ENCODE results near the gene PALLD.

Gene PALLD

GRCh38 chr4:168689791-168690190 is 192.9 kb downstream of the PALLD start:
- Histone ChIP-seq H3K27ac (replicated peaks; ENCODE audit: low read length) (no peak overlapping the region), H2BK5ac (ENCODE audit: low read length) (no peak overlapping the region), H3K36me3 (replicated peaks in 1 of 2; ENCODE audit: control insufficient read depth in 2 of 2, insufficient read depth in 2 of 2, low read length in 2 of 2) (peaks cover 1 to 67% of the 10 kb centered on the region in 2 donors), H3K4me3 (ENCODE audit: low read length in 2 of 2) (no peak overlapping the region), H3K4me1 (ENCODE audit: control insufficient read depth in 2 of 2, insufficient read depth in 1 of 2, low read depth in 1 of 2, low read length in 2 of 2) (no peaks in the 10 kb centered on the region), H2AK5ac (ENCODE audit: low read depth, low read length) (no peak overlapping the region), H2AFZ (ENCODE audit: low read length) (no peak overlapping the region), H3K79me1 (ENCODE audit: low read depth, low read length) (no peaks in the 10 kb centered on the region), H3K4me2 (ENCODE audit: insufficient read depth, low read length, poor library complexity, severe bottlenecking) (no peak overlapping the region), H2BK12ac (ENCODE audit: low read length) (no peak overlapping the region), H3K14ac (ENCODE audit: low read length) (no peak overlapping the region), H3K18ac (ENCODE audit: low read length) (no peak overlapping the region), H3K9me3 (replicated peaks in 1 of 2; ENCODE audit: control insufficient read depth in 2 of 2, insufficient read depth in 1 of 2, low read depth in 1 of 2, low read length in 2 of 2) (no peaks in the 10 kb centered on the region), H3K23ac (ENCODE audit: low read depth, low read length, poor library complexity) (no peak overlapping the region), H2BK120ac (ENCODE audit: low read depth, low read length) (no peak overlapping the region), H4K8ac (ENCODE audit: low read depth, low read length) (no peak overlapping the region), H4K91ac (ENCODE audit: low read depth, low read length, poor library complexity) (no peak overlapping the region), H3K27me3 (ENCODE audit: control insufficient read depth in 3 of 3, insufficient read depth in 3 of 3, low read depth in 1 of 3, low read length in 3 of 3) (no peaks in the 10 kb centered on the region), H3K4ac (ENCODE audit: low read length) (no peak overlapping the region), H2BK15ac (ENCODE audit: low read length) (no peak overlapping the region), H3K9ac (ENCODE audit: low read depth, low read length, poor library complexity) (no peak overlapping the region)
- no peak for DNase-seq (ENCODE audit: low spot score)
- no CpG with 5 or more reads among the region's 1 CpG for WGBS, 2 donors (ENCODE audit: extremely low coverage in 2 of 2, insufficient read length in 2 of 2, insufficient replicate concordance in 1 of 2)

- Histone ChIP-seq H3K23ac (ENCODE audit: low read depth, low read length, poor library complexity) (no peak overlapping the region), H3K27me3 (ENCODE audit: control insufficient read depth in 3 of 3, insufficient read depth in 3 of 3, low read depth in 1 of 3, low read length in 3 of 3) (no peaks in the 10 kb centered on the region), H3K9me3 (replicated peaks in 1 of 2; ENCODE audit: control insufficient read depth in 2 of 2, insufficient read depth in 1 of 2, low read depth in 1 of 2, low read length in 2 of 2) (no peaks in the 10 kb centered on the region), H3K4ac (ENCODE audit: low read length) (no peak overlapping the region), H4K91ac (ENCODE audit: low read depth, low read length, poor library complexity) (no peak overlapping the region), H2BK15ac (ENCODE audit: low read length) (no peak overlapping the region), H2BK5ac (ENCODE audit: low read length) (no peak overlapping the region), H2AFZ (ENCODE audit: low read length) (no peak overlapping the region), H2AK5ac (ENCODE audit: low read depth, low read length) (no peak overlapping the region), H3K9ac (ENCODE audit: low read depth, low read length, poor library complexity) (no peak overlapping the region), H4K8ac (ENCODE audit: low read depth, low read length) (no peak overlapping the region), H3K27ac (replicated peaks; ENCODE audit: low read length) (no peak overlapping the region), H3K4me1 (ENCODE audit: control insufficient read depth in 2 of 2, insufficient read depth in 1 of 2, low read depth in 1 of 2, low read length in 2 of 2) (no peaks in the 10 kb centered on the region), H3K18ac (ENCODE audit: low read length) (no peak overlapping the region), H3K36me3 (replicated peaks in 1 of 2; ENCODE audit: control insufficient read depth in 2 of 2, insufficient read depth in 2 of 2, low read length in 2 of 2) (peaks cover 1 to 67% of the 10 kb centered on the region in 2 donors), H2BK120ac (ENCODE audit: low read depth, low read length) (no peak overlapping the region), H3K4me3 (ENCODE audit: low read length in 2 of 2) (no peak overlapping the region), H2BK12ac (ENCODE audit: low read length) (no peak overlapping the region), H3K4me2 (ENCODE audit: insufficient read depth, low read length, poor library complexity, severe bottlenecking) (no peak overlapping the region), H3K79me1 (ENCODE audit: low read depth, low read length) (no peaks in the 10 kb centered on the region), H3K14ac (ENCODE audit: low read length) (no peak overlapping the region)
- no peak for DNase-seq (ENCODE audit: low spot score)
- WGBS, 2 donors (ENCODE audit: extremely low coverage in 2 of 2, insufficient read length in 2 of 2, insufficient replicate concordance in 1 of 2) = no CpG with 5 or more reads among the region's 2 CpGs
Measured at GRCh38 chr4:168690199-168690598, 193.3 kb downstream of the PALLD start.

GRCh38 chr4:168691631-168692369 is 194.9 kb downstream of the PALLD start:
- Histone ChIP-seq H3K27me3 (ENCODE audit: control insufficient read depth in 3 of 3, insufficient read depth in 3 of 3, low read depth in 1 of 3, low read length in 3 of 3) (no peaks in the 10 kb centered on the region), H2AK5ac (ENCODE audit: low read depth, low read length) (no peak overlapping the region), H3K14ac (ENCODE audit: low read length) (no peak overlapping the region), H3K27ac (replicated peaks; ENCODE audit: low read length) (no peak overlapping the region), H4K8ac (ENCODE audit: low read depth, low read length) (no peak overlapping the region), H3K36me3 (replicated peaks in 1 of 2; ENCODE audit: control insufficient read depth in 2 of 2, insufficient read depth in 2 of 2, low read length in 2 of 2) (peaks cover 1 to 60% of the 10 kb centered on the region in 2 donors), H2BK5ac (ENCODE audit: low read length) (no peak overlapping the region), H3K79me1 (ENCODE audit: low read depth, low read length) (no peaks in the 10 kb centered on the region), H3K4ac (ENCODE audit: low read length) (no peak overlapping the region), H3K4me2 (ENCODE audit: insufficient read depth, low read length, poor library complexity, severe bottlenecking) (no peak overlapping the region), H2BK12ac (ENCODE audit: low read length) (no peak overlapping the region), H3K4me3 (ENCODE audit: low read length in 2 of 2) (no peak overlapping the region), H3K9me3 (replicated peaks in 1 of 2; ENCODE audit: control insufficient read depth in 2 of 2, insufficient read depth in 1 of 2, low read depth in 1 of 2, low read length in 2 of 2) (no peaks in the 10 kb centered on the region), H2AFZ (ENCODE audit: low read length) (no peak overlapping the region), H3K9ac (ENCODE audit: low read depth, low read length, poor library complexity) (no peak overlapping the region), H3K4me1 (ENCODE audit: control insufficient read depth in 2 of 2, insufficient read depth in 1 of 2, low read depth in 1 of 2, low read length in 2 of 2) (no peaks in the 10 kb centered on the region), H2BK120ac (ENCODE audit: low read depth, low read length) (no peak overlapping the region), H3K18ac (ENCODE audit: low read length) (no peak overlapping the region), H2BK15ac (ENCODE audit: low read length) (no peak overlapping the region), H4K91ac (ENCODE audit: low read depth, low read length, poor library complexity) (no peak overlapping the region), H3K23ac (ENCODE audit: low read depth, low read length, poor library complexity) (no peak overlapping the region)
- WGBS, 2 donors (ENCODE audit: extremely low coverage in 2 of 2, insufficient read length in 2 of 2, insufficient replicate concordance in 1 of 2) = no CpG with 5 or more reads among the region's 6 CpGs
- DNase-seq (ENCODE audit: low spot score) = no peak

GRCh38 chr4:168693750-168694490 is 197.1 kb downstream of the PALLD start:
- H2BK120ac ChIP-seq (ENCODE audit: low read depth, low read length) = no peak overlapping the region
- no peak overlapping the region for H3K27ac ChIP-seq (replicated peaks; ENCODE audit: low read length)
- H2BK12ac ChIP-seq (ENCODE audit: low read length) = no peak overlapping the region
- H3K23ac ChIP-seq (ENCODE audit: low read depth, low read length, poor library complexity) = no peak overlapping the region
- H3K27me3 ChIP-seq (ENCODE audit: control insufficient read depth in 3 of 3, insufficient read depth in 3 of 3, low read depth in 1 of 3, low read length in 3 of 3) = no peaks in the 10 kb centered on the region
- H2AK5ac ChIP-seq (ENCODE audit: low read depth, low read length) = no peak overlapping the region
- no peaks in the 10 kb centered on the region for H3K4me1 ChIP-seq (ENCODE audit: control insufficient read depth in 2 of 2, insufficient read depth in 1 of 2, low read depth in 1 of 2, low read length in 2 of 2)
- H3K18ac ChIP-seq (ENCODE audit: low read length) = no peak overlapping the region
- H3K79me1 ChIP-seq (ENCODE audit: low read depth, low read length) = no peaks in the 10 kb centered on the region
- peaks cover 0 to 54% of the 10 kb centered on the region in 2 donors for H3K36me3 ChIP-seq (replicated peaks in 1 of 2; ENCODE audit: control insufficient read depth in 2 of 2, insufficient read depth in 2 of 2, low read length in 2 of 2)
- no CpG with 5 or more reads among the region's 8 CpGs for WGBS, 2 donors (ENCODE audit: extremely low coverage in 2 of 2, insufficient read length in 2 of 2, insufficient replicate concordance in 1 of 2)
- no peak overlapping the region for H3K9ac ChIP-seq (ENCODE audit: low read depth, low read length, poor library complexity)
- H3K14ac ChIP-seq (ENCODE audit: low read length) = no peak overlapping the region
- H4K8ac ChIP-seq (ENCODE audit: low read depth, low read length) = no peak overlapping the region
- H3K4me2 ChIP-seq (ENCODE audit: insufficient read depth, low read length, poor library complexity, severe bottlenecking) = no peak overlapping the region
- H4K91ac ChIP-seq (ENCODE audit: low read depth, low read length, poor library complexity) = no peak overlapping the region
- H2BK15ac ChIP-seq (ENCODE audit: low read length) = no peak overlapping the region
- H3K4me3 ChIP-seq (ENCODE audit: low read length in 2 of 2) = no peak overlapping the region
- DNase-seq (ENCODE audit: low spot score) = no peak
- no peak overlapping the region for H3K4ac ChIP-seq (ENCODE audit: low read length)
- no peak overlapping the region for H2BK5ac ChIP-seq (ENCODE audit: low read length)
- no peaks in the 10 kb centered on the region for H3K9me3 ChIP-seq (replicated peaks in 1 of 2; ENCODE audit: control insufficient read depth in 2 of 2, insufficient read depth in 1 of 2, low read depth in 1 of 2, low read length in 2 of 2)
- H2AFZ ChIP-seq (ENCODE audit: low read length) = no peak overlapping the region

Data from neuronal stem cell (in vitro differentiated cells).